Endothelial cell of umbilical vein (primary cell): ENCODE measurements around the gene CRYBG3. TPM values are rescaled to one million over a fixed set of nuclear protein-coding genes. Genes with fewer than 3 reads are reported as not detected.

ENCODE experiments used
- BruUV-seq: library from RNA; stranded (reverse); fragments of 400-500 nt; replicated peaks from 2 replicates; lab custom pipeline; 2021; lab: Mats Ljungman, UMichigan
- CTCF ChIA-PET: fragments of 300-600, 350-600 bp; sonication (Branson Sonifier 250); formaldehyde crosslinking; loops from one replicate; lab custom pipeline; 2021; ENCODE audit warnings: antibody characterized with exemption, inconsistent platforms; lab: Charles Lee
- POLR2A ChIA-PET: fragments of 300-600, 350-600 bp; sonication (Branson Sonifier 250); formaldehyde crosslinking; loops from one replicate; lab custom pipeline; 2021; ENCODE audit warnings: antibody characterized with exemption, inconsistent platforms; lab: Charles Lee
- DNase-seq: peaks from one replicate; pipeline ENCODE4 v3.0.0-alpha.2; 2011; ENCODE audit warnings: low read depth, low spot score
- FAIRE-seq: peaks from 2 replicates; lab custom pipeline; 2011; peaks lifted over from hg19 to GRCh38; lab: Jason Lieb, UNC
- H2AFZ ChIP-seq: 2 replicates; pipeline ENCODE4 v1.6.0; 2012; ENCODE audit warnings: low read depth, low read length, control low read depth, inconsistent platforms
- H3K27ac ChIP-seq: 2 replicates; pipeline ENCODE4 v1.5.1; 2011; ENCODE audit warnings: low read depth, mild to moderate bottlenecking, control low read depth, low read length, moderate library complexity; ENCODE audit not compliant: insufficient read depth
- H3K27me3 ChIP-seq, 2 experiments: 2 replicates each; pipeline versions ENCODE4 v1.6.0 to v1.6.1; 2011; ENCODE audit warnings: low read length in 2 of 2, mixed read lengths in 1 of 2; ENCODE audit not compliant: control insufficient read depth in 2 of 2, insufficient read depth in 2 of 2
- H3K36me3 ChIP-seq, 2 experiments: 2 replicates in 1 of 2; 3 replicates in 1 of 2; pipeline ENCODE4 v1.5.1; 2011; ENCODE audit warnings: low read length in 2 of 2, mild to moderate bottlenecking in 1 of 2, moderate library complexity in 1 of 2; ENCODE audit not compliant: control insufficient read depth in 2 of 2, insufficient read depth in 2 of 2; ENCODE audit errors: extremely low read depth in 1 of 2
- H3K4me1 ChIP-seq: 3 replicates; pipeline ENCODE4 v1.5.1; 2011; ENCODE audit warnings: mild to moderate bottlenecking, low read length; ENCODE audit not compliant: control insufficient read depth, insufficient read depth; ENCODE audit errors: extremely low read depth
- H3K4me2 ChIP-seq: 2 replicates; pipeline ENCODE4 v1.6.1; 2011; ENCODE audit warnings: low read length, control low read depth, mixed read lengths; ENCODE audit not compliant: insufficient read depth
- H3K4me3 ChIP-seq, 3 experiments: fragments of 200-600 bp in 1 of 3; sonication (generic), shearing (Covaris generic) in 1 of 3; replicated peaks in 1 of 3; 2 replicates each; pipeline ENCODE4 v1.5.1; 2011 to 2016; ENCODE audit warnings: control low read depth in 3 of 3, low read length in 3 of 3, mild to moderate bottlenecking in 2 of 3, inconsistent platforms in 1 of 3, low read depth in 1 of 3, moderate library complexity in 1 of 3; ENCODE audit not compliant: insufficient read depth in 1 of 3
- H3K79me2 ChIP-seq: 2 replicates; pipeline ENCODE4 v1.6.0; 2012; ENCODE audit warnings: low read length, inconsistent platforms; ENCODE audit not compliant: control insufficient read depth, insufficient read depth
- H3K9ac ChIP-seq: replicated peaks from 2 replicates; pipeline ENCODE3; 2011; ENCODE audit warnings: low read length, control low read depth; ENCODE audit not compliant: insufficient read depth; ENCODE audit errors: extremely low read depth
- H3K9me1 ChIP-seq: replicated peaks from 3 replicates; pipeline ENCODE4 v1.6.0; 2011; ENCODE audit warnings: mild to moderate bottlenecking, low read length; ENCODE audit not compliant: control insufficient read depth, insufficient read depth; ENCODE audit errors: extremely low read depth
- H3K9me3 ChIP-seq: replicated peaks from 2 replicates; pipeline ENCODE4 v1.5.1; 2012; ENCODE audit warnings: low read length, inconsistent platforms; ENCODE audit not compliant: control insufficient read depth, insufficient read depth
- H4K20me1 ChIP-seq: replicated peaks from 2 replicates; pipeline ENCODE3; 2011; ENCODE audit warnings: mild to moderate bottlenecking, low read length; ENCODE audit not compliant: control insufficient read depth, insufficient read depth; ENCODE audit errors: extremely low read depth
- EZH2 ChIP-seq: IDR thresholded peaks from 2 replicates; pipeline ENCODE4 v1.6.1; 2012; ENCODE audit warnings: borderline replicate concordance, low read depth, mild to moderate bottlenecking, moderate library complexity, low read length, inconsistent platforms; ENCODE audit not compliant: severe bottlenecking
- FOS ChIP-seq: IDR thresholded peaks from 2 replicates; pipeline ENCODE4 v1.6.1; 2011; ENCODE audit warnings: mild to moderate bottlenecking, low read length, moderate library complexity, borderline replicate concordance; ENCODE audit not compliant: insufficient read depth
- GATA2 ChIP-seq: IDR thresholded peaks from 2 replicates; pipeline ENCODE4 v1.7.0; 2011; ENCODE audit warnings: low read depth, mild to moderate bottlenecking, moderate library complexity, mixed read lengths, low read length; ENCODE audit not compliant: insufficient read length, insufficient read depth
- JUN ChIP-seq: IDR thresholded peaks from 2 replicates; pipeline ENCODE4 v1.6.1; 2011; ENCODE audit warnings: borderline replicate concordance, low read depth; ENCODE audit not compliant: insufficient read length, insufficient read depth
- MAX ChIP-seq: IDR thresholded peaks from 2 replicates; pipeline ENCODE4 v1.6.1; 2011; ENCODE audit not compliant: insufficient read depth, insufficient read length
- MYC ChIP-seq: IDR thresholded peaks from one replicate; pipeline ENCODE4 v1.6.1; 2011; ENCODE audit warnings: mild to moderate bottlenecking, low read depth, low read length
- POLR2AphosphoS5 ChIP-seq: IDR thresholded peaks from 2 replicates; pipeline ENCODE4 v1.6.1; 2012; ENCODE audit warnings: low read depth, mild to moderate bottlenecking, control low read depth, low read length, moderate library complexity; ENCODE audit not compliant: insufficient read depth
- dilution Hi-C: fragments of 300-500 bp; cut with MboI; formaldehyde crosslinking; loops from one replicate; pipeline ENCODE4 v1.15.0; 2019; ENCODE audit warnings: low sequenced_read_pairs; ENCODE audit not compliant: extremely low pct_ligation_motif_present
- intact Hi-C: fragments of 100-400 bp; cut with micrococcal nuclease; formaldehyde crosslinking; loops from one replicate; pipeline ENCODE4 v1.10.0; 2022
- polyA plus RNA-seq, 4 experiments: library from polyadenylated mRNA; depleted of rRNA in 3 of 4; stranded (reverse) in 3 of 4; unstranded in 1 of 4; fragments of >200 nt; gene quantifications; 2 replicates each; pipeline versions ENCODE4 v1.2.1 to v1.2.3, GENCODE V29; 2011 to 2012; ENCODE audit warnings: missing spikeins in 1 of 4
- total RNA-seq: library from RNA; stranded (reverse); gene quantifications from 2 replicates; pipeline ENCODE4 v1.2.3, GENCODE V29; 2021

CRYBG3 gene
- total and polyA plus RNA-seq, 2 donors (not counting 3 experiments of a cell fraction or from before 2014, with no cell fraction given): 2.8 to 15.0 TPM

DNA sequence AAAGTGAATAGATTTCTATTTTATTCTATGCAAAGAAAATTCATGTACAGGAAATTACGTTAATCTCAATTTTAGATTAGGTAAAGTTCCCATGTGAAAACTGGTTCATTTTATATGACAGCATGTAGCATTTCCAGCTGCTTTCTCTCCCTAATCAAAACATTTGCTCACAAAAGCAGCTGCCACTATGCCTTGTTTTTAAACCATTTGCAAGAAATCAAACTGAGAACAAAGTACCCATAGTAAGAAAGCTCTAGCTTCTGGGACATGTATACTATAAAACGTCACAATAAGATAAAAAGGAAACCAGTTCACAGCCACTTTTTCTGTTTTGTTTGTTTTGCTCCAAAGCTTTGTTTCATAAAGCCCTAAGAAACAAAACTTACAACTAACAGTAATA, 5.0 kb upstream of the CRYBG3 start:
- H3K4me1 ChIP-seq: peaks cover 4% of the 10 kb centered on the region
- CTCF ChIA-PET: interaction anchor here (0.7 to 2.7 kb wide), 5 partner anchors 9 to 206 kb away, joined by 3 to 14 read pairs (median 3); no protein-coding TSS in a partner anchor
- H3K27ac ChIP-seq: no peak overlapping the region
- H3K36me3 ChIP-seq: no peaks in the 10 kb centered on the region
- no peak overlapping the region for H3K9ac ChIP-seq
- H3K4me2 ChIP-seq: no peak overlapping the region
- no peak for FAIRE-seq
- no peak overlapping the region for H3K4me3 ChIP-seq
- intact Hi-C loops: no loop called here
- peaks cover 0 to 2% of the 10 kb centered on the region in 2 experiments for H3K27me3 ChIP-seq
- H3K9me1 ChIP-seq: no peaks in the 10 kb centered on the region
- no TSS peak for BruUV-seq
- no peaks in the 10 kb centered on the region for H4K20me1 ChIP-seq
- no peak for DNase-seq
- dilution Hi-C loops: no loop called here
- POLR2A ChIA-PET: no interaction called here
- H3K79me2 ChIP-seq: no peaks in the 10 kb centered on the region
- no peak overlapping the region for H2AFZ ChIP-seq
- no peaks in the 10 kb centered on the region for H3K9me3 ChIP-seq
- TF ChIP-seq MYC: no peak
- no peak for TF ChIP-seq EZH2
- TF ChIP-seq JUN: no peak
- no peak for TF ChIP-seq MAX
- no peak for TF ChIP-seq GATA2
- no peak for TF ChIP-seq FOS
- no peak for TF ChIP-seq POLR2AphosphoS5

- CTCF ChIA-PET: interaction anchor here (1.2 to 2.7 kb wide), 3 partner anchors 10 to 204 kb away, joined by 3 to 14 read pairs (median 4); no protein-coding TSS in a partner anchor
- Histone ChIP-seq H3K4me1 (peaks cover 6% of the 10 kb centered on the region), H3K27me3 (peaks cover 0 to 2% of the 10 kb centered on the region in 2 experiments), H4K20me1 (no peaks in the 10 kb centered on the region), H2AFZ (no peak overlapping the region), H3K4me3 (no peak overlapping the region), H3K79me2 (no peaks in the 10 kb centered on the region), H3K9me1 (no peaks in the 10 kb centered on the region), H3K4me2 (no peak overlapping the region), H3K9ac (no peak overlapping the region), H3K9me3 (no peaks in the 10 kb centered on the region), H3K36me3 (no peaks in the 10 kb centered on the region), H3K27ac (no peak overlapping the region)
- BruUV-seq: no TSS peak
- POLR2A ChIA-PET: no interaction called here
- intact Hi-C loops (no loop called here), dilution Hi-C loops (no loop called here)
- no peak for FAIRE-seq
- no peak for DNase-seq
- TF ChIP-seq FOS (no peak), MYC (no peak)
Observed at GRCh38 chr3:97817965-97818364, 3.8 kb upstream of the CRYBG3 start.
